Astrocyte of the spinal cord (primary cell): ENCODE results near the gene XPOT.

Experiments used
- DNase-seq: peaks from one replicate; pipeline ENCODE4 v3.0.0; 2011; ENCODE audit warnings: low read depth, low spot score
- H3K4me3 ChIP-seq: 2 replicates; pipeline ENCODE4 v1.5.1; 2011; ENCODE audit warnings: low read depth, mild to moderate bottlenecking, low read length, moderate library complexity
- in situ Hi-C: cut with HindIII; loops from 2 replicates; pipeline ENCODE4 v1.10.0; 2017; ENCODE audit warnings: low sequenced_read_pairs
- TF ChIP-seq, protein P1 (sequence below): IDR thresholded peaks from 2 replicates; pipeline ENCODE4 v1.5.1; 2012; ENCODE audit warnings: low read depth, mild to moderate bottlenecking, low read length, inconsistent platforms

XPOT gene

DNA sequence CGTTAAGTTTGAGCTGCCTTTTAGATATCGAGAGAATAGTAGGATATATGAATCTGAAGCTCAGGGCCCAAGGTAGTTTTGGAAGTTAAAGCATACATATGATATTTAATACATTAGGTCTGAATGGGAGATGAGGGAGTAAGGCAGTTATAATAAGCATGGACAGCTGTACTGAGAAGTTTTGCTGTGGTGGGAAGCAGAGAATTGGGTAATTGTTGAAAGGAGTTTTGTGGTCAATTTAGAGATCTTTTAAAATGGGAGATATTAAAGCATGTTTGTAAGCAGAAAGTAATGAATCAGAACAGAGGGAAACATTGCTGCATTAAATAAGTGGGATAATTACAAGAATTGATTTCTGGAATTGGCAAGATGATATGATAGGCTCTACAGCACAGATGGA lies 69.0 kb downstream of the XPOT start:
- TF ChIP-seq, protein P1, sequence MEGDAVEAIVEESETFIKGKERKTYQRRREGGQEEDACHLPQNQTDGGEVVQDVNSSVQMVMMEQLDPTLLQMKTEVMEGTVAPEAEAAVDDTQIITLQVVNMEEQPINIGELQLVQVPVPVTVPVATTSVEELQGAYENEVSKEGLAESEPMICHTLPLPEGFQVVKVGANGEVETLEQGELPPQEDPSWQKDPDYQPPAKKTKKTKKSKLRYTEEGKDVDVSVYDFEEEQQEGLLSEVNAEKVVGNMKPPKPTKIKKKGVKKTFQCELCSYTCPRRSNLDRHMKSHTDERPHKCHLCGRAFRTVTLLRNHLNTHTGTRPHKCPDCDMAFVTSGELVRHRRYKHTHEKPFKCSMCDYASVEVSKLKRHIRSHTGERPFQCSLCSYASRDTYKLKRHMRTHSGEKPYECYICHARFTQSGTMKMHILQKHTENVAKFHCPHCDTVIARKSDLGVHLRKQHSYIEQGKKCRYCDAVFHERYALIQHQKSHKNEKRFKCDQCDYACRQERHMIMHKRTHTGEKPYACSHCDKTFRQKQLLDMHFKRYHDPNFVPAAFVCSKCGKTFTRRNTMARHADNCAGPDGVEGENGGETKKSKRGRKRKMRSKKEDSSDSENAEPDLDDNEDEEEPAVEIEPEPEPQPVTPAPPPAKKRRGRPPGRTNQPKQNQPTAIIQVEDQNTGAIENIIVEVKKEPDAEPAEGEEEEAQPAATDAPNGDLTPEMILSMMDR: no peak
- H3K4me3 ChIP-seq: no peak overlapping the region
- DNase-seq: no peak
- in situ Hi-C loops: no loop called here

DNA sequence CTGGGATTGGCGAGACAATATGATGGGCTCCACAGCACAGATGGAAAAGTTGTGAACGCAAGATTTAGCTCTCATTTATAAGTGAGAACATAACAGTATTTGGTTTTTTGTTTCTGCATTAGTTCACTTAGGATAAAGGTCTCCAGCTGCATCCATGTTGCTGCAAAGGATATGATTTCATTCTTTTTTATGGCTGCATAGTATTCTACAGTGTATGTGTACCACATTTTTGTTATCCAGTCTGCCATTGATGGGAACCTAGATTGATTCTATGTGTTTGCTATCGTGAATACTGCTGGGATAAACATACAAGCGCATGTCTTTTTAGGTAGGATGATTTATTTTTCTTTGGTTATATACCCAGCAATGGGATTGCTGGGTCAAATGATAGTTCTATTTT lies 71.3 kb downstream of the XPOT start:
- H3K4me3 ChIP-seq: no peak overlapping the region
- in situ Hi-C loops: no loop called here
- TF ChIP-seq, protein P1: no peak
- DNase-seq: no peak

DNA sequence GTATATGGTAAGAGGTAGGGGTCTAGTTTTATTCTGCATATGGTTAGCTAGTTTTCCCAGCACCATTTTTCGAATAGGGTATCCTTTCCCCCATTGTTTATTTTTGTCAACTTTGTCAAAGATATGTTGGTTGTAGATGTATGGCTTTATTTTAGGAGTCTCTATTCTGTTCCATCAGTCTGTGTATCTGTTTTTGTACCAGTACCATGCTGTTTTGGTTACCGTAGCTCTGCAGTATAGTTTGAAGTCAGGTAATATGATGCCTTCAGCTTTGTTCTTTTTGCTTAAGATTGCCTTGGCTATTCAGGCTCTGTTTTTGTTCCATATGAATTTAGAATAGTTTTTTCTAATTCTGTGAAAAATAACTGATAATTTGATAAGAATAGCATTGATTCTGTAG lies 72.7 kb downstream of the XPOT start:
- H3K4me3 ChIP-seq: no peak overlapping the region
- no peak for DNase-seq
- in situ Hi-C loops: no loop called here
- TF ChIP-seq, protein P1: no peak

DNA sequence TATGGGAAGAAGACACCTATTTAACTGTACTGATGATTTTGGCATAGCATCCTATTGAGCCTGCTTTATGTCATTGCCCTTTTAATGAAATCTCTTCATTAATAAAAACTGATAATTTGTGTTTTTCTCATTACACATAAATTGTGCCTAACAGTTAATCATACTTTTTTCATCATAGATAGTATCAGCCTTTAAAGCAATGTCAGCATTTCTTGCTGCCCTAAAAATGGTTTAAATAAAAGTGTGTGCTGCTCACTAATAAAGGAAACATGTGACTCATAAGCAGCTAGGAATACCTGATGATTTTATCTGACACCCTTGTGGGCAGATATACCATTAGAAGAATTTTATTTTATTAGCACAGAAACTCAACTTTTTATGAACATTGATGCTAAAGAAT lies 74.5 kb downstream of the XPOT start:
- TF ChIP-seq, protein P1: no peak
- H3K4me3 ChIP-seq: no peak overlapping the region
- in situ Hi-C loops: no loop called here
- no peak for DNase-seq

GRCh38 chr12:64480148-64480547 lies 76.0 kb downstream of the XPOT start:
- no peak for DNase-seq
- in situ Hi-C loops: no loop called here

GRCh38 chr12:64486657-64487056 lies 82.5 kb downstream of the XPOT start:
- no peak for DNase-seq
- no peak overlapping the region for H3K4me3 ChIP-seq
- in situ Hi-C loops: no loop called here
- TF ChIP-seq, protein P1: no peak

More at GRCh38 chr12:64480148-64480547, 76.0 kb downstream of the XPOT start:
- H3K4me3 ChIP-seq: no peak overlapping the region
- TF ChIP-seq, protein P1: no peak

GRCh38 chr12:64491718-64492117 lies 87.5 kb downstream of the XPOT start:
- in situ Hi-C loops: no loop called here
- TF ChIP-seq, protein P1: no peak
- DNase-seq: no peak
- H3K4me3 ChIP-seq: no peak overlapping the region
